Retinal pigment epithelial cell (primary cell): ENCODE results near the gene ZNF764.

ENCODE experiments used
- DNase-seq: peaks from one replicate; pipeline ENCODE4 v3.0.0-alpha.2; 2010; ENCODE audit warnings: low read depth
- H3K4me3 ChIP-seq: 2 replicates; pipeline ENCODE4 v1.5.1; 2011; ENCODE audit warnings: mild to moderate bottlenecking, low read length, control low read depth, moderate library complexity
- TF ChIP-seq, protein P1 (sequence below): conservative IDR thresholded peaks from 2 replicates; pipeline ENCODE4 v1.5.1; 2011; ENCODE audit warnings: low read depth, low read length, control low read depth, inconsistent platforms

The ZNF764 gene

DNA sequence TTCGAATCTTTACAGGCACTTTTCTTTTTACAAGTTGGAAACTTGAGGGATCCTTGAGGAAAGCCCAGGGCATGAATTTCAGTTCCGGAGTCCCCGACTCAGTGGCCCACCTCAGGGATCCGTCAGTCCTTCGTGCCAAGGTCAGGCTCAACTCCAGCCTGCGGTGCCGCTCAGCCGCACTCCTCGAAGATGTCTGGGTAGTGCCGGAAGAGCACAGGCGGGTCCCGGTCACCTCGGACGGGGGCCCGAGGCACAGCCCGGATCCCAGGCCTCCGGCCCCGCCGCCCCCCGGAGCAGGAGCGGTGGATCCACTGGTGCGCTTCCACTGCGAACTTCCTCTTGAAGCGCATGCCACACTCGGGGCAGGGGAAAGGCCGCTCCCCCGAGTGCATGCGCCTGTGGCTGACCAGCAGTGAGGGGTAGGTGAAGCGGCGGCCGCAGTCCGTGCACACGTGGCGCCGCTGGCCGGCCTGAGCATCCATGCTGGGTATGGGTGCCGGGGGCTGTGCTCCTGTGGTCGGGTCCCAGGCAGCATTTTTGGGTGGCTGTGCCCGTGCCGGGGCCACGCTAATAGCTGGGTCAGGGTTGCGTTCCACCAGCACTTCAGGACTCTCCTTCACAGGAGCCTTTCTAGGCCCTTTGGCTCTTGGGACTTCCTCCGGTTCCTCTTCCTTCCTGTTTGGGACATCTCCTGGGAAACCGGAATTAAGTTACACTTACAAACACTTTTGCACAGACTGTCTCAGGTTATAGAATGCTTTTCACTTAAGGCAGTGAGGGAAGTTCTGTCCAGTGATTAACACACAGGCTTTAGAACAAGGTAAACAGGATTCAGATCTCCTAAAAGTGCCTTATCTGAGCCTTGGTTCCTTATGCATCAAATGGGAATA, 11.8 kb upstream of the ZNF764 start:
- no peak overlapping the region for H3K4me3 ChIP-seq
- TF ChIP-seq, protein P1, sequence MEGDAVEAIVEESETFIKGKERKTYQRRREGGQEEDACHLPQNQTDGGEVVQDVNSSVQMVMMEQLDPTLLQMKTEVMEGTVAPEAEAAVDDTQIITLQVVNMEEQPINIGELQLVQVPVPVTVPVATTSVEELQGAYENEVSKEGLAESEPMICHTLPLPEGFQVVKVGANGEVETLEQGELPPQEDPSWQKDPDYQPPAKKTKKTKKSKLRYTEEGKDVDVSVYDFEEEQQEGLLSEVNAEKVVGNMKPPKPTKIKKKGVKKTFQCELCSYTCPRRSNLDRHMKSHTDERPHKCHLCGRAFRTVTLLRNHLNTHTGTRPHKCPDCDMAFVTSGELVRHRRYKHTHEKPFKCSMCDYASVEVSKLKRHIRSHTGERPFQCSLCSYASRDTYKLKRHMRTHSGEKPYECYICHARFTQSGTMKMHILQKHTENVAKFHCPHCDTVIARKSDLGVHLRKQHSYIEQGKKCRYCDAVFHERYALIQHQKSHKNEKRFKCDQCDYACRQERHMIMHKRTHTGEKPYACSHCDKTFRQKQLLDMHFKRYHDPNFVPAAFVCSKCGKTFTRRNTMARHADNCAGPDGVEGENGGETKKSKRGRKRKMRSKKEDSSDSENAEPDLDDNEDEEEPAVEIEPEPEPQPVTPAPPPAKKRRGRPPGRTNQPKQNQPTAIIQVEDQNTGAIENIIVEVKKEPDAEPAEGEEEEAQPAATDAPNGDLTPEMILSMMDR, result no peak
- no peak for DNase-seq

DNA sequence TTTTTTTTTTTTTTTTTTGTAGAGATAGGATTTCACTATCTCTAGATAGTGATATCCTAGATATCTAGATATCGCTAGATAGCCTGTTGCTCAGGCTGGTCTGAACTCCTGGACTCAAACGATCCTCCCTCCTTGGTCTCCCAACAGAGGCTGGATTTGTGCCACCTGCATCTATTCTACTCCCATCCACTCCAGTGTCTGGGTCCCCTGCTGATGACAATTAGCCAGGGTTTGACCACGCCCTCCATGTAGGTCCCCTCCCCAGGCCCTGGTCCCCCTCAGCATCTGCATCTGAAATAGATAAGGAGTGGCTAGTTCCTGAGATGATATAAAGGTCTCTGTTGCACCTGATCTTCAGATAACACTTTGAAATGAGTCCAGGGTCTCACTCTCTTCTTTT, 11.1 kb upstream of the ZNF764 start:
- TF ChIP-seq, protein P1, result no peak
- DNase-seq, result no peak
- H3K4me3 ChIP-seq, result no peak overlapping the region

DNA sequence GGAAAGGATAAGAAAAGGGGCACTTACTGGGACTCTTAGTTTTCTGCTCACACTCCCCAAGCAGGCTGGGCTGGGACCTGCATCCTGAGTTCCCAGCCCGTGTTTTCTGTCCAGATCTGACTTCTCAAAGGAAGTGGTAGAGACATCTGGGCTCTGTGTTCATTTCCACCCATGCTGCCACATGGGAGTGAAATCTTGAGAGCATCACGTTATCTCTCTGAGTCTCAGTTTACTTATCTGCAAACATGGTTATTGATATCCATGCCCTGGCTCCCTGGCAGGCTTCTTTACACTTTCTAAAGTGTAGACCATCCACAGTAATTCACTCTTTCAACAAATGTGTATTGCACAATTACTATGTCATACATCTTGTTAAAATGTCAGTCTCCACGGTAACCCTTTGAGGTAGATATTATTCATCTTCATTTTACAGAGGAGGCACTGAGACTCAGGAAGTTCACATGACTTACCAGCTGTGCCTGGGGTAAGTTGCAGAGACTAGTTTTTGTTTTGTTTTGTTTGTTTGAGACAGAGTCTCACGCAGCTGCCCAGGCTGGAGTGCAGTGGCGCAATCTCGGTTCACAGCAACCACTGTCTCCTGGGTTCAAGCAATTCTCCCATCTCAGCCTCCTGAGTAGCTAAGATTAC, 9.9 kb upstream of the ZNF764 start:
- DNase-seq, result no peak
- TF ChIP-seq, protein P1, result no peak
- no peak overlapping the region for H3K4me3 ChIP-seq

DNA sequence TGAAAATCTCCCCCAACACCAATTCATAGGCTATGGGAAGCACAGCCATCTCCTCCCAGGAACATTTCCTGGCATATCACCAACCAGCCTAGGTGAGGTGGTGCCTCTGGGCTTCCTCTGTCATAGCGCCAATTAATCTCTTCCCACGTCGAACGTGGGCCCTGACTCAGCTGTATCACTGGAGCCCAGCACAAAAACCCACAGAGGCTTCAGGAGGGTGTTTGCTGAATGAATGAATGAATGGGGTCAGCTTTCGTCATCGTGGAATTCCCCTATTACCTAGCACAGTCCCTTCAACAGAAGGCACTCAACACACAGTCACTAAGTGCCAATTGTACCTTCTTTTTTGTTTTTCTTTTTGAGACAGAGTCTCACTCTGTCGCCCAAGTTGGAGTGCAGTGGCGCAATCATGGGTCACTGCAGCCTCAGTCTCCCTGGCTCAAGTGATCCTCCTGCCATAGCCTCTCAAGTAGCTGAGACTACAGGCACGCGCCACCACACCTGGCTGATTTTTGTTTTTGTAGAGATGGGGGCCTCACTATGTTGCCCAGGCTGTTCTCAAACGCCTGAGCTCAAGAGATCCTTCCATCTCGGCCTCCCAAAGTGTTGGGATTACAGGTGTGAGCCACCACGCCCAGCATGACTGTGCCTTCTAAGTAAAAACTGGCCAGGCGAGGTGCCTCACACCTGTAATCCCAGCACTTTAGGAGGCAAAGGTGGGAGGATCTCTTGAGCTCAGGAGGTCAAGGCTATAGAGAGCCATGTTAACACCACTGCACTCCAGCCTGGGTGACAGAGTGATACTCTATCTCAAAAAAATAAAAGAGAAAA, 9.2 kb upstream of the ZNF764 start:
- no peak for DNase-seq
- no peak overlapping the region for H3K4me3 ChIP-seq
- TF ChIP-seq, protein P1, result no peak

DNA sequence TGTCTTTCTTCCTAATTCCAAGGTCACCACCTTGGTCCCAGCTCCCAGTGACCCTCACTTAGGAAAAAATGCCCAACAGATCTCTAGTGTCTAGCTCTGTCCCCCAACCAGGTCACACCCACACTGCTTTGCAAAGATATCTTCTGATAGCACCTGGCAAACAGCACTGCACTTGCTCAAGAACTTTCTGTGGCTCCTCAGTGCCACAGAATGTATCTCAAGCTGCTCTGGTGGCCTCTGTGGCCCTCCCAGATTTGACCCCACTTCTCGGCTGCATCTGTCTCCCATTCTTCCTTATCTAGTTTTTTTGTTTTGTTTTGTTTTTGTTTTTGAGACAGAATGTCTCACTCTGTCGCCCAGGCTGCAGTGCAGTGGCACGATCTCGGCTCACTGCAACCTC, 8.4 kb upstream of the ZNF764 start:
- no peak for DNase-seq
- H3K4me3 ChIP-seq, result no peak overlapping the region
- TF ChIP-seq, protein P1, result no peak

DNA sequence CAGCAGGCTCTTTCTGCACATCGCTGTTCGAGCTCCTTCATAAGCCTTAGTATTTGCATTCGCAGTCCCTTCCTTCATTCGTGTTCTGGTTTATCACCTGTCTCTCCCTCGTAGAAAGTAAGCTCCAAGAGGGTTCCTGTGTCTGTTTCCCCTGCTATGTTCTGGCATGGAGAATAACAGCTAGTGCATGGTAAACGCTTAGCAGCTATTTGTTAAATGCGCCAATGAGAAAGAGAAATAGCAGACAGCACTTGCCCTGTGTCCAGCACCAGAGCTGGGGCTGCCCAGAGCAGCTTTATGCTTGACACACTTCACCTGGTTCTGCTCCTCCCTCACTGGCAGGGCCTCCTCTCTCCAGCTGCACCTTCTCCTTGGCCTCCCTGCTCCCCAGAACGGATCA, 7.8 kb upstream of the ZNF764 start:
- H3K4me3 ChIP-seq, result no peak overlapping the region
- DNase-seq, result no peak
- TF ChIP-seq, protein P1, result no peak
